Peyer's patch (tissue), 4 donors: ENCODE results near the gene GLCCI1. TPM values are rescaled to one million over a fixed set of nuclear protein-coding genes. Genes with fewer than 3 reads are reported as not detected.

Experiments
- DNase-seq, 3 donors: peaks; one replicate each; pipeline ENCODE4 v3.0.0-alpha.2; 2017 to 2019
- H3K27ac ChIP-seq, 4 donors: fragments of 200-600 bp; sonication (generic); one replicate each; pipeline ENCODE4 v1.5.1; 2016 to 2019
- H3K27me3 ChIP-seq, 2 donors: fragments of 200-600 bp; sonication (generic); one replicate each; pipeline ENCODE4 v1.5.1; 2019
- H3K36me3 ChIP-seq, 3 donors: fragments of 200-600 bp; sonication (generic); one replicate each; pipeline ENCODE4 v1.5.1; 2016 to 2019
- H3K4me1 ChIP-seq, 4 donors: fragments of 200-600 bp; sonication (generic); one replicate each; pipeline ENCODE4 v1.5.1; 2016 to 2019
- H3K4me3 ChIP-seq, 4 donors: fragments of 200-600 bp; sonication (generic); 1 replicate in 3 of 4; 2 replicates in 1 of 4; pipeline ENCODE4 v1.5.1; 2016 to 2019; ENCODE audit warnings: mild to moderate bottlenecking in 1 of 4
- H3K9me3 ChIP-seq, 4 donors: fragments of 200-600 bp; sonication (generic); one replicate each; pipeline ENCODE4 v1.5.1; 2016 to 2019; ENCODE audit warnings: mild to moderate bottlenecking in 1 of 4
- POLR2A ChIP-seq, 2 donors: fragments of 450-650 bp; IDR thresholded peaks; one replicate each; pipeline ENCODE4 v1.5.1; 2017; ENCODE audit warnings: antibody characterized with exemption in 2 of 2, mild to moderate bottlenecking in 2 of 2, moderate library complexity in 2 of 2
- total RNA-seq, 4 donors: library from RNA; depleted of rRNA; stranded (reverse); fragments of >200 nt; gene quantifications; one replicate each; pipeline ENCODE4 v1.1.0, GENCODE V29; 2016
- TF ChIP-seq, protein P1 (sequence below), 6 experiments: fragments of 450-650 bp in 4 of 6; fragments of 200-600 bp in 2 of 6; sonication (generic) in 1 of 6; IDR thresholded peaks; one replicate each; pipeline ENCODE4 v1.5.1; 2017 to 2019; ENCODE audit warnings: antibody characterized with exemption in 6 of 6, mild to moderate bottlenecking in 3 of 6, moderate library complexity in 1 of 6

The GLCCI1 gene
- total RNA-seq, 4 donors from 2014 or later, result 5.1 to 33.8 (median 7.9) TPM

DNA sequence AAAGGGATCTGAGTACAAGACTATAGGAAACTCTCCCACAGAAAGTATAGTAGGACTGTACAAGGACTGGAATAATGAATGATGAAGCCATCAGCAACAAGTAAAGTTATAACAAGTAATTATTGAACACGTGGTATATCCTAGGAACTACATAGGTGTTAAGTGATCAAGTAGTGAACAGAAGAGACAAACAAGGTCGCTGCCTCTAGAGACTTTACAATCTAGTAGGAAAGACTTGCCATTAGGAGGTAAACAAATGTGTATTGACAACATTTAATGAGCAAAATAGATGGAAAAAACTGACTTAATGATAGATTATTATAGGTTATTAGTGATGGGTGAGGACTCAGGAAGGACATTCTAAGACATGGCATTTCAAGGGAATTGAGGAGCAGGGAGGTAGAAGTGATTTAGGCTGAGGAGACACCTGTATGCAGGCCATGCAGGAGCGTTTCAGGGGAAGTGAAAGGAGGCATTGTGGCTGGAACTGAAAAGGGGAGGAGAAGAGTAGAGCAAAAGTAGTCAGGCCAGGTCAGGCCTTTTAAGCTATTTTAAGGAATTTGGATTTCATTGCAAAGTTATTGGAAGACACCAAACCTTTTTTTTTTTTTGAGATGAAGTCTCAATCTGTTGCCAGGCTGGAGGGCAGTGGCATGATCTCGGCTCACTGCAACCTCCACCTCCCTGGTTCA is 8.5 kb upstream of the GLCCI1 start:
- no peaks in the 10 kb centered on the region for H3K4me1 ChIP-seq
- no peaks in the 10 kb centered on the region for H3K27me3 ChIP-seq
- H3K27ac ChIP-seq, result no peak overlapping the region
- no peak for DNase-seq
- no peak overlapping the region for H3K4me3 ChIP-seq
- no peaks in the 10 kb centered on the region for H3K9me3 ChIP-seq
- no peaks in the 10 kb centered on the region for H3K36me3 ChIP-seq
- TF ChIP-seq, protein P1, sequence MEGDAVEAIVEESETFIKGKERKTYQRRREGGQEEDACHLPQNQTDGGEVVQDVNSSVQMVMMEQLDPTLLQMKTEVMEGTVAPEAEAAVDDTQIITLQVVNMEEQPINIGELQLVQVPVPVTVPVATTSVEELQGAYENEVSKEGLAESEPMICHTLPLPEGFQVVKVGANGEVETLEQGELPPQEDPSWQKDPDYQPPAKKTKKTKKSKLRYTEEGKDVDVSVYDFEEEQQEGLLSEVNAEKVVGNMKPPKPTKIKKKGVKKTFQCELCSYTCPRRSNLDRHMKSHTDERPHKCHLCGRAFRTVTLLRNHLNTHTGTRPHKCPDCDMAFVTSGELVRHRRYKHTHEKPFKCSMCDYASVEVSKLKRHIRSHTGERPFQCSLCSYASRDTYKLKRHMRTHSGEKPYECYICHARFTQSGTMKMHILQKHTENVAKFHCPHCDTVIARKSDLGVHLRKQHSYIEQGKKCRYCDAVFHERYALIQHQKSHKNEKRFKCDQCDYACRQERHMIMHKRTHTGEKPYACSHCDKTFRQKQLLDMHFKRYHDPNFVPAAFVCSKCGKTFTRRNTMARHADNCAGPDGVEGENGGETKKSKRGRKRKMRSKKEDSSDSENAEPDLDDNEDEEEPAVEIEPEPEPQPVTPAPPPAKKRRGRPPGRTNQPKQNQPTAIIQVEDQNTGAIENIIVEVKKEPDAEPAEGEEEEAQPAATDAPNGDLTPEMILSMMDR (IDR thresholded peaks at IDR 0.05), result no peak
- TF ChIP-seq POLR2A (IDR thresholded peaks at IDR 0.05), result no peak

- H3K27me3 ChIP-seq, result no peaks in the 10 kb centered on the region
- TF ChIP-seq, protein P1 (IDR thresholded peaks at IDR 0.05), result no peak
- DNase-seq, result no peak
- no peaks in the 10 kb centered on the region for H3K36me3 ChIP-seq
- no peak overlapping the region for H3K27ac ChIP-seq
- H3K4me3 ChIP-seq, result no peak overlapping the region
- no peaks in the 10 kb centered on the region for H3K9me3 ChIP-seq
- no peaks in the 10 kb centered on the region for H3K4me1 ChIP-seq
Measured at GRCh38 chr7:7962851-7963250, 5.7 kb upstream of the GLCCI1 start.

DNA sequence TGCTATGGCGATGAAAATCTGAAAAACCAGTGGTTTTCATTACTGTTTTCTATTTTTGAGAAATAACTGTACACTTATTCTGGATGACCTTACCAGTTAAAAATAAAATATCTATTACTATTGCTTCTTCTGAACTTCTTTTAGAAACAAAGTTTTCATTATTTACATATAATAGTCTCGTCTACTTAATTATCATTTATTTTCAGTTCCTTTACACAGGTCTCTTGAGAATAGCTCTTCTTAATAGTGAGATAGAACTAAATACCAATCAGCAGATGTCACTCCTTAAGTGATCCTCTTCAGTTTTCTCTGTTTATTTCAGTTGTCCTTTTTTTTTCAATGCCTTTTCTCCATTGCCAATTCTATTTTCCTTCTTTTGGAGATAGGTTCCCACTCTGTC is 4.3 kb upstream of the GLCCI1 start:
- Histone ChIP-seq H3K36me3 (no peaks in the 10 kb centered on the region), H3K4me1 (no peaks in the 10 kb centered on the region), H3K27ac (no peak overlapping the region), H3K27me3 (no peaks in the 10 kb centered on the region), H3K4me3 (no peak overlapping the region), H3K9me3 (no peaks in the 10 kb centered on the region)
- TF ChIP-seq POLR2A (IDR thresholded peaks at IDR 0.05), result no peak
- TF ChIP-seq, protein P1 (IDR thresholded peaks at IDR 0.05), result no peak
- DNase-seq, result no peak

DNA sequence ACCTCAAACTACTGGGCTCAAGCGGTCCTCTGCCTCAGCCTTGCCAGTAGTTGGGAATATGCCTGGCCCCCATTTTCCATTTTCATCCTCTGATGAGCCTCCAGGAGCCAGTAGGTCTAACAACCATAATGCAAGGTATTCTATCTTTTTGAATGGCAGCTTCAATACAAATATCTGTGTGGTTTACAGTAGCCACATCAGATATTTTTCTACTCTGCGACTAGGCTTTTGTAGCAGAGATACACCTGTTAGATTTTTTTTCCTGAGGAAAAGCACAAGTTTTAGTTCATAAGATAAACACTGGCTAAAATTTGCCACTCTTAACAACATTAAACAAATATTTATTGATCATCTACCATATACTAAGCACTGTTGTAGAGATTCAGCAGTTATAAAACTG is 3.9 kb upstream of the GLCCI1 start:
- no peaks in the 10 kb centered on the region for H3K36me3 ChIP-seq
- H3K4me3 ChIP-seq, result no peak overlapping the region
- TF ChIP-seq POLR2A (IDR thresholded peaks at IDR 0.05), result no peak
- TF ChIP-seq, protein P1 (IDR thresholded peaks at IDR 0.05), result no peak
- no peaks in the 10 kb centered on the region for H3K9me3 ChIP-seq
- DNase-seq, result no peak
- no peaks in the 10 kb centered on the region for H3K27me3 ChIP-seq
- H3K4me1 ChIP-seq, result no peaks in the 10 kb centered on the region
- H3K27ac ChIP-seq, result no peak overlapping the region

DNA sequence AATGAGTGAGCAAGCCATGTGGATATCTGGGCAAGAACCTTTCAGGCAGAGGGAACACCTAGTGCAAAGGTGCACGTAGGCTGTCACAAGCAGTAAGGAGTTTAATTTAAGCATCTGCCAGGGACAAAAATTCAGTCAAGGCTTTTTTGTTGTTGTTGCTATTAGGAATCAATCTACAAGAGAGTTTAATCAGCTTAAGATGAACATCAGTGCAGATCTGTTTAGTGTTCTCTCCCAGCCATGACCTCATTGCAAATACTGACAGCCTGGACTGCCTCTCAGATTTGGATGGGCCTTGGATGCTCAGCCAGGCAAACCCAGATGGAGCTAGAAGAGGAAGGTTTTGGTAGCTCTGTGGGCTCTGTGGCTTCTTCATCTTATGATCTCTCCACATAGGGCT is 3.3 kb upstream of the GLCCI1 start:
- DNase-seq, result no peak
- H3K36me3 ChIP-seq, result no peaks in the 10 kb centered on the region
- H3K9me3 ChIP-seq, result no peaks in the 10 kb centered on the region
- H3K27me3 ChIP-seq, result no peaks in the 10 kb centered on the region
- H3K4me1 ChIP-seq, result no peaks in the 10 kb centered on the region
- TF ChIP-seq, protein P1 (IDR thresholded peaks at IDR 0.05), result no peak
- no peak for TF ChIP-seq POLR2A (IDR thresholded peaks at IDR 0.05)
- H3K27ac ChIP-seq, result no peak overlapping the region
- no peak overlapping the region for H3K4me3 ChIP-seq
